GM23248 (cell line): ENCODE data around the gene GPM6B. TPM values are rescaled to one million over a fixed set of nuclear protein-coding genes. Genes with fewer than 3 reads are reported as not detected.

ENCODE experiments used
- DNase-seq: peaks from one replicate; pipeline ENCODE4 v3.0.0-alpha.2; 2015
- H2AFZ ChIP-seq: fragments of 200-600 bp; sonication (generic); 2 replicates; pipeline ENCODE4 v1.6.1; 2016; ENCODE audit warnings: antibody characterized with exemption
- H3F3A ChIP-seq: fragments of 200-600 bp; sonication (generic); 2 replicates; pipeline ENCODE4 v1.6.1; 2016; ENCODE audit warnings: mild to moderate bottlenecking, antibody characterized with exemption, mixed run types; ENCODE audit not compliant: insufficient read depth
- H3K27ac ChIP-seq: fragments of 200-600 bp; sonication (generic); 2 replicates; pipeline ENCODE4 v1.5.1; 2016; ENCODE audit warnings: mild to moderate bottlenecking
- H3K27me3 ChIP-seq: fragments of 200-600 bp; sonication (generic); replicated peaks from 2 replicates; pipeline ENCODE4 v1.6.1; 2016; ENCODE audit warnings: mild to moderate bottlenecking; ENCODE audit not compliant: insufficient read depth
- H3K36me3 ChIP-seq: fragments of 200-600 bp; sonication (generic); 2 replicates; pipeline ENCODE4 v1.6.1; 2016; ENCODE audit warnings: low read depth, mild to moderate bottlenecking
- H3K4me1 ChIP-seq: fragments of 200-600 bp; sonication (generic); 2 replicates; pipeline ENCODE4 v1.6.1; 2016; ENCODE audit warnings: mild to moderate bottlenecking; ENCODE audit not compliant: insufficient read depth
- H3K4me2 ChIP-seq: fragments of 200-600 bp; sonication (generic); one replicate; pipeline ENCODE4 v1.6.1; 2016; ENCODE audit warnings: mild to moderate bottlenecking; ENCODE audit not compliant: unreplicated experiment
- H3K4me3 ChIP-seq: fragments of 200-600 bp; sonication (generic); 2 replicates; pipeline ENCODE4 v1.5.1; 2016; ENCODE audit warnings: mild to moderate bottlenecking
- H3K79me2 ChIP-seq: fragments of 200-600 bp; sonication (generic); 2 replicates; pipeline ENCODE4 v1.6.1; 2016; ENCODE audit warnings: mild to moderate bottlenecking; ENCODE audit not compliant: insufficient read depth
- H3K9ac ChIP-seq: fragments of 200-600 bp; sonication (generic); 2 replicates; pipeline ENCODE4 v1.6.1; 2016; ENCODE audit warnings: mild to moderate bottlenecking
- H3K9me2 ChIP-seq: fragments of 200-600 bp; sonication (generic); 2 replicates; pipeline ENCODE4 v1.6.1; 2016; ENCODE audit warnings: mixed run types, mild to moderate bottlenecking, moderate library complexity; ENCODE audit not compliant: insufficient read depth
- H3K9me3 ChIP-seq: fragments of 200-600 bp; sonication (generic); one replicate; pipeline ENCODE4 v1.6.1; 2017; ENCODE audit warnings: low read depth
- H4K20me1 ChIP-seq: fragments of 200-600 bp; sonication (generic); 2 replicates; pipeline ENCODE4 v1.6.0; 2016; ENCODE audit not compliant: insufficient read depth
- EZH2 ChIP-seq: fragments of 200-600 bp; sonication (generic); IDR thresholded peaks from 2 replicates; pipeline ENCODE4 v1.6.1; 2018; ENCODE audit warnings: antibody characterized with exemption, mild to moderate bottlenecking; ENCODE audit not compliant: insufficient read depth, poor library complexity, severe bottlenecking
- EZH2phosphoT487 ChIP-seq: fragments of 200-600 bp; sonication (generic); IDR thresholded peaks from 2 replicates; pipeline ENCODE4 v1.6.1; 2018; ENCODE audit warnings: antibody characterized with exemption, moderate library complexity, mild to moderate bottlenecking, low read depth; ENCODE audit not compliant: insufficient read depth
- WGBS, 2 experiments: methylation state at CpG; one replicate each; pipeline ENCODE4 v1.1.6; 2015 to 2017; ENCODE audit warnings: low lambda C conversion rate in 2 of 2, low coverage in 1 of 2; ENCODE audit errors: missing lambda C conversion rate in 2 of 2; 5-methylcytosine and 5-hydroxymethylcytosine counted together
- in situ Hi-C: fragments of 300-500 bp; cut with MboI; formaldehyde crosslinking; loops from 2 replicates; pipeline ENCODE4 v1.15.0; 2020
- polyA plus RNA-seq: library from polyadenylated mRNA; unstranded; fragments of >200 nt; fragmentation: Nextera tagmentation; extraction: Ambion mirVana; gene quantifications from 2 replicates; pipeline ENCODE4 v1.2.1, GENCODE V29; 2016
- total RNA-seq: library from RNA; depleted of rRNA; stranded (reverse); fragments of >200 nt; shearing (Covaris generic); gene quantifications from 2 replicates; pipeline ENCODE4 v1.2.3, GENCODE V29; 2014

Gene GPM6B
- total and polyA plus RNA-seq, 2 experiments from 2014 or later = 0.40 to 0.65 TPM

DNA sequence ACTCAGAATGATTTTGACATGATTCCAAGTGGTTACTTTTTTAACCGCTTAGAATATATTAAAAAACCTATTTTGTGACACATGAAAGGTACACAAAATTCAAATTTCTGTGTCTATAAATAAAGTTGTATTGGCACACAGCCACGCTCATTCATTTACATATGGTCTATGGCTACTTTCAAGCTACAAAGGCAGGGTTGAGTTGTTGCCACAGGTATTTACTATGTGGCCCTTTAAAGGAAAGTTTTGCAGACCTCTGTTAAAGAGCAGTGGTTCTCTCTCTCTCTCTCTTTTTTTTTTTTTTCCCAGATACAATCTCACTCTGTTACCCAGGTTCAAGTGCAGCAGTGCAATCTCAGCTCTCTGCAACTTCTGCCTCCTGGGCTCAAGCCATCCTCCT, 23.0 kb downstream of the GPM6B start:
- WGBS, 2 experiments = 66 to 71% methylated on average over 2 of the region's 2 CpGs
- Histone ChIP-seq H3F3A (no peaks in the 10 kb centered on the region), H3K4me2 (no peak overlapping the region), H3K9ac (no peak overlapping the region), H3K36me3 (no peaks in the 10 kb centered on the region), H3K9me3 (no peaks in the 10 kb centered on the region), H3K27me3 (no peaks in the 10 kb centered on the region), H3K27ac (no peak overlapping the region), H3K4me1 (no peaks in the 10 kb centered on the region), H2AFZ (no peak overlapping the region), H3K9me2 (no peaks in the 10 kb centered on the region), H4K20me1 (no peaks in the 10 kb centered on the region), H3K79me2 (no peaks in the 10 kb centered on the region), H3K4me3 (no peak overlapping the region)
- no peak for DNase-seq
- in situ Hi-C loops = no loop called here
- no peak for TF ChIP-seq EZH2
- TF ChIP-seq EZH2phosphoT487 = no peak

DNA sequence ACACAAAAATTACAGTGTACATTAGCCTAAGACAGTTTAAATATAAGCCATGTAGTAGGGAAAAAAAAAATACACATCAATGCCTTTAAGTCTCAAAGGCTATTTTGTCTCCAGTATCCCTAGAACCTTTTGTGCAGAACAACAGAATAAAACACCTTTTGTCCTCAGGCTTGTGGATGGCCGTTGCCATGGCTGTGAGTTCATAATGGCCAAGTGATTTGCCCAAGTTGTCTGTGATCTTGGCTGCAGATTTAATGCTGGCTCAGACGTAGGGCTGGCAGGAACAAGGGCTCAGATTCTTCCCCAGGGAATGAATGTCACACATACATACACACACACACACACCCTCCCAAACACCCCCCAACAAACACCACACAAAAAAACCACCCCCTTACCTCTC, 25.3 kb downstream of the GPM6B start:
- H3K9me2 ChIP-seq = no peaks in the 10 kb centered on the region
- WGBS, 2 experiments = 0 to 46% methylated on average over 1 to 2 of the region's 2 CpGs
- no peak overlapping the region for H3K27ac ChIP-seq
- H3K4me2 ChIP-seq = no peak overlapping the region
- no peak for DNase-seq
- no peak for TF ChIP-seq EZH2phosphoT487
- TF ChIP-seq EZH2 = no peak
- H3K4me3 ChIP-seq = no peak overlapping the region
- H2AFZ ChIP-seq = no peak overlapping the region
- H3K9ac ChIP-seq = no peak overlapping the region
- no peaks in the 10 kb centered on the region for H3K36me3 ChIP-seq
- no peaks in the 10 kb centered on the region for H3K4me1 ChIP-seq
- H4K20me1 ChIP-seq = no peaks in the 10 kb centered on the region
- H3F3A ChIP-seq = no peaks in the 10 kb centered on the region
- H3K79me2 ChIP-seq = no peaks in the 10 kb centered on the region
- in situ Hi-C loops = no loop called here
- no peaks in the 10 kb centered on the region for H3K27me3 ChIP-seq
- no peaks in the 10 kb centered on the region for H3K9me3 ChIP-seq

DNA sequence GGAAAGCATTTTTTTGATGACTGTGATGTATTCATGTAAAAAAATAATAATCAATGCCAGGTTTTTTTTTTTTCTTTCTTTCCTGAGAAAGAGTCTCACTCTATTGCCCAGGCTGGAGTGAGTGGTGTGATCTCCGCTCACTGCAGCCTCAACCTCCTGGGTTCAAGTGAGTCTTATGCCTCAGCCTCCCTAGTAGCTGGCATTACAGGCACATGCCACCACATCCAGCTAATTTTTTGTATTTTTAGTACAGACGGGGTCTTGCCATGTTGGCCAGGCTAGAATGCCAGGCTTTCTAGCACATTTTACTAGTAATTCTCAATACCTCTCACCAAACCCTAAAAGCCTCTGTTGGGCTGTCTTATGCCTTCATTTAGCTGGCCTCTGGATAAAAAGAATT, 25.7 kb downstream of the GPM6B start:
- H4K20me1 ChIP-seq = no peaks in the 10 kb centered on the region
- no peak overlapping the region for H3K9ac ChIP-seq
- in situ Hi-C loops = no loop called here
- no peaks in the 10 kb centered on the region for H3K27me3 ChIP-seq
- no peaks in the 10 kb centered on the region for H3F3A ChIP-seq
- no peak for DNase-seq
- no peaks in the 10 kb centered on the region for H3K79me2 ChIP-seq
- no peaks in the 10 kb centered on the region for H3K9me2 ChIP-seq
- no peaks in the 10 kb centered on the region for H3K4me1 ChIP-seq
- TF ChIP-seq EZH2phosphoT487 = no peak
- no peak for TF ChIP-seq EZH2
- H2AFZ ChIP-seq = no peak overlapping the region
- WGBS, 2 experiments = 54 to 63% methylated on average over 2 of the region's 2 CpGs
- no peak overlapping the region for H3K4me3 ChIP-seq
- no peaks in the 10 kb centered on the region for H3K9me3 ChIP-seq
- H3K4me2 ChIP-seq = no peak overlapping the region
- H3K27ac ChIP-seq = no peak overlapping the region
- no peaks in the 10 kb centered on the region for H3K36me3 ChIP-seq

DNA sequence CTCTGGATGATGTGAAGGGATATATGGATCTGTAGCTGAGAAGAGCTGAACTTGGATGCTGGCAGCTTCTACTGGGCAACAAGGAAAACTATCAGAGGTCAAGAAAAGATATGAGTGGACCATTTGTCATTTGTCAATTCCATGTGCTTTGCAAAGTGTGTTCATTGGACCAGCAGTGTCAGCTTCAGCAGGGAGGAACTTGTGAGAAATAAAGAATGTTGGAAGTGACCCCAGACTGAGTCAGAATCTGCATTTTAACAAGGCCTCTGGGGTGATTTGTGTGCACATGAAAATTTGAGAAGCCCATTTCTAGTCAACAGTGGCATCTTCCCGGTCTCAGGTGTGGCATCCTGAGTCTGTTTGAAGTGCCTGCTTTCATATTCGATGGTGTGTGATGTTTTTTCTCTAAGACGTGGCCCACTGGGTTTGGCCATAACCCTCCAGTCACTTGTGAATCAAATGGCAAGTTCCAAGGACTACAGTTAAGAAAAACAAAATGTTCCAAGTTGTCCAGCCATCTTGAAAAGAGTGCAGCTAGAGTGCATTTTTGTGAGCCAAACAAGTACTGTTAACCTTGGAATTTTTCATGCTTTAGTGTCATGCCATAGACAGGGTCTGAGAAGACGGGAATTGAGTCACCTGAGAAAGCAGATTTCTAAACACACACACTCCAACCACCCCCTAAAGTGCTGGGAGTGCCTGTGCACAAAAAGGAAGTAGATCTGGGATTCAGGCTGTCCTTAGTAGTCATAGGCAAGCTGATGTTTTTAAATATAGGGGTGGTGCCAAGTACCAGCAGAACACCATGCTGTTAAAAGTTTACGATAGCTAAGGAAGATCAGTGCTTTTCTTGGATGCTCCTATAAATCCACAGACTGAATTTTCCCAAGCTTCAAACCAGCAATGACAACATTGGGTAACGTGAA, 26.4 kb downstream of the GPM6B start:
- no peaks in the 10 kb centered on the region for H3K9me3 ChIP-seq
- H2AFZ ChIP-seq = no peak overlapping the region
- in situ Hi-C loops = no loop called here
- no peaks in the 10 kb centered on the region for H3K79me2 ChIP-seq
- H3K9ac ChIP-seq = no peak overlapping the region
- no peaks in the 10 kb centered on the region for H3K9me2 ChIP-seq
- no peak for DNase-seq
- no peak overlapping the region for H3K27ac ChIP-seq
- no peaks in the 10 kb centered on the region for H3K4me1 ChIP-seq
- 62 to 77% methylated on average over 6 of the region's 6 CpGs for WGBS, 2 experiments
- no peaks in the 10 kb centered on the region for H4K20me1 ChIP-seq
- no peaks in the 10 kb centered on the region for H3K36me3 ChIP-seq
- no peaks in the 10 kb centered on the region for H3F3A ChIP-seq
- TF ChIP-seq EZH2phosphoT487 = no peak
- TF ChIP-seq EZH2 = no peak
- H3K4me3 ChIP-seq = no peak overlapping the region
- no peaks in the 10 kb centered on the region for H3K27me3 ChIP-seq
- no peak overlapping the region for H3K4me2 ChIP-seq
